Smooth muscle cell (in vitro differentiated cells): ENCODE results near the gene HAT1. TPM values are rescaled to one million over a fixed set of nuclear protein-coding genes. Genes with fewer than 3 reads are reported as not detected.

Experiments used
- DNase-seq: peaks from one replicate; lab custom pipeline; 2025; ENCODE audit not compliant: unreplicated experiment; lab: John Stamatoyannopoulos, UW
- H2AFZ ChIP-seq: fragments of 200-600 bp; sonication (generic); 2 replicates; pipeline ENCODE4 v1.6.0; 2016; ENCODE audit warnings: antibody characterized with exemption, low read depth, mild to moderate bottlenecking
- H3F3A ChIP-seq: fragments of 200-600 bp; sonication (generic); 2 replicates; pipeline ENCODE4 v1.6.0; 2017; ENCODE audit warnings: antibody characterized with exemption, low read depth
- H3K27ac ChIP-seq: fragments of 200-600 bp; sonication (generic); 2 replicates; pipeline ENCODE4 v1.5.1; 2016; ENCODE audit warnings: low read depth, mild to moderate bottlenecking
- H3K27me3 ChIP-seq: fragments of 200-600 bp; sonication (generic); 2 replicates; pipeline ENCODE4 v1.6.1; 2016; ENCODE audit warnings: low read depth, mild to moderate bottlenecking
- H3K36me3 ChIP-seq: fragments of 200-600 bp; sonication (generic); 2 replicates; pipeline ENCODE4 v1.5.1; 2016; ENCODE audit warnings: low read depth
- H3K4me1 ChIP-seq: fragments of 200-600 bp; sonication (generic); 2 replicates; pipeline ENCODE4 v1.5.1; 2016; ENCODE audit warnings: low read depth
- H3K4me2 ChIP-seq: fragments of 200-600 bp; sonication (generic); 2 replicates; pipeline ENCODE4 v1.6.0; 2016; ENCODE audit warnings: mild to moderate bottlenecking
- H3K4me3 ChIP-seq: fragments of 200-600 bp; sonication (generic); 2 replicates; pipeline ENCODE4 v1.5.1; 2016; ENCODE audit warnings: mild to moderate bottlenecking
- H3K79me2 ChIP-seq: fragments of 200-600 bp; sonication (generic); 2 replicates; pipeline ENCODE4 v1.6.0; 2016; ENCODE audit warnings: low read depth, mild to moderate bottlenecking
- H3K9ac ChIP-seq: fragments of 200-600 bp; sonication (generic); 2 replicates; pipeline ENCODE4 v1.6.0; 2016; ENCODE audit warnings: low read depth
- H3K9me3 ChIP-seq: fragments of 200-600 bp; sonication (generic); replicated peaks from 2 replicates; pipeline ENCODE4 v1.5.1; 2016; ENCODE audit warnings: low read depth
- H4K20me1 ChIP-seq: fragments of 200-600 bp; sonication (generic); 2 replicates; pipeline ENCODE4 v1.6.0; 2016; ENCODE audit warnings: low read depth
- WGBS: methylation state at CpG from one replicate; pipeline ENCODE4 v1.1.7; 2016; ENCODE audit warnings: low lambda C conversion rate; 5-methylcytosine and 5-hydroxymethylcytosine counted together
- polyA plus RNA-seq: library from polyadenylated mRNA; unstranded; fragments of >200 nt; fragmentation: Nextera tagmentation; extraction: Ambion mirVana; gene quantifications from 2 replicates; pipeline ENCODE4 v1.2.1, GENCODE V29; 2016
- total RNA-seq: library from RNA; depleted of rRNA; stranded (reverse); fragments of >200 nt; gene quantifications from 2 replicates; pipeline ENCODE4 v1.2.3, GENCODE V29; 2014
- TF ChIP-seq, protein P1 (sequence below): fragments of 200-600 bp; sonication (generic); IDR thresholded peaks from 2 replicates; pipeline ENCODE4 v1.5.1; 2017; ENCODE audit warnings: borderline replicate concordance, mild to moderate bottlenecking, antibody characterized with exemption; ENCODE audit not compliant: insufficient read depth, poor library complexity, severe bottlenecking

HAT1 gene
- total and polyA plus RNA-seq, 2 experiments from 2014 or later, result 59.1 to 65.7 TPM

DNA sequence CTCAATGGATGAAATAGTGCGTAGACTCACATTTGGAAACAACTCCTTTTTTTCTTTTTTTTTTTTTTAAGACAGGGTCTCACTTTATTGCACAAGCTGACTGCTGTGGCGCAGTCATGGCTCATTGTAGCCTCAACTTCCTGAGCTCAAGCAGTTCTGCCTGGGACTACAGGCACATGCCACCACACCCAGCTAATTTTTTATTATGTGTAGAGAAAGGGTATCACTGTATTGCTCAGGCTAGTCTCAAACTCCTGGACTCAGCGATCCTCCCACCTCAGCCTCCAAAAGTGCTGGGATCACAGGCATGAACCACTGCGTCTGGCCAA, 17.4 kb downstream of the HAT1 start:
- peaks cover 81% of the 10 kb centered on the region for H4K20me1 ChIP-seq
- H3K9me3 ChIP-seq, result no peaks in the 10 kb centered on the region
- peaks cover 78% of the 10 kb centered on the region for H3K79me2 ChIP-seq
- 87% methylated on average over 4 of the region's 4 CpGs for WGBS
- H3K27me3 ChIP-seq, result no peaks in the 10 kb centered on the region
- H2AFZ ChIP-seq, result no peak overlapping the region
- H3K36me3 ChIP-seq, result no peaks in the 10 kb centered on the region
- H3K4me1 ChIP-seq, result no peaks in the 10 kb centered on the region
- H3F3A ChIP-seq, result no peaks in the 10 kb centered on the region
- H3K9ac ChIP-seq, result no peak overlapping the region
- DNase-seq, result no peak
- TF ChIP-seq, protein P1, sequence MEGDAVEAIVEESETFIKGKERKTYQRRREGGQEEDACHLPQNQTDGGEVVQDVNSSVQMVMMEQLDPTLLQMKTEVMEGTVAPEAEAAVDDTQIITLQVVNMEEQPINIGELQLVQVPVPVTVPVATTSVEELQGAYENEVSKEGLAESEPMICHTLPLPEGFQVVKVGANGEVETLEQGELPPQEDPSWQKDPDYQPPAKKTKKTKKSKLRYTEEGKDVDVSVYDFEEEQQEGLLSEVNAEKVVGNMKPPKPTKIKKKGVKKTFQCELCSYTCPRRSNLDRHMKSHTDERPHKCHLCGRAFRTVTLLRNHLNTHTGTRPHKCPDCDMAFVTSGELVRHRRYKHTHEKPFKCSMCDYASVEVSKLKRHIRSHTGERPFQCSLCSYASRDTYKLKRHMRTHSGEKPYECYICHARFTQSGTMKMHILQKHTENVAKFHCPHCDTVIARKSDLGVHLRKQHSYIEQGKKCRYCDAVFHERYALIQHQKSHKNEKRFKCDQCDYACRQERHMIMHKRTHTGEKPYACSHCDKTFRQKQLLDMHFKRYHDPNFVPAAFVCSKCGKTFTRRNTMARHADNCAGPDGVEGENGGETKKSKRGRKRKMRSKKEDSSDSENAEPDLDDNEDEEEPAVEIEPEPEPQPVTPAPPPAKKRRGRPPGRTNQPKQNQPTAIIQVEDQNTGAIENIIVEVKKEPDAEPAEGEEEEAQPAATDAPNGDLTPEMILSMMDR, result no peak
- no peak overlapping the region for H3K4me2 ChIP-seq
- H3K4me3 ChIP-seq, result no peak overlapping the region
- H3K27ac ChIP-seq, result no peak overlapping the region

DNA sequence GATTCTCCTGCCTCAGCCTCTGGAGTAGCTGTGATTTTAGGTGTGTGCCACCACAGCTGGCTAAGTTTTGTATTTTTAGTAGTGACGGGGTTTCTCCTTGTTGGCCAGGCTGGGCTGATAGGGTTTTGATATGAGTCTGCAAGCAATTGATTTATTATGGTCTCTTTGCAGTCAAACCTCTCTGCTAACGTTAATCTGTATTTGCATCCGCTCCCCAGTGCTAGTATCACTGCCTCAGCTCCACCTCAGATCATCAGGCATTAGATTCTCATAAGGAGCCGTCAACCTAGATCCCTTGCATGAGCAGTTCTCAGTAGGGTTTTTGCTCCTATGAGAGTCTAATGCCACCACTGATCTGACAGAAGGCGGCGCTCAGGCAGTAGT, 19.0 kb downstream of the HAT1 start:
- peaks cover 81% of the 10 kb centered on the region for H4K20me1 ChIP-seq
- H3F3A ChIP-seq, result no peaks in the 10 kb centered on the region
- H3K27ac ChIP-seq, result no peak overlapping the region
- H3K36me3 ChIP-seq, result no peaks in the 10 kb centered on the region
- H3K27me3 ChIP-seq, result no peaks in the 10 kb centered on the region
- TF ChIP-seq, protein P1, result no peak
- WGBS, result 98% methylated on average over 6 of the region's 6 CpGs
- no peak for DNase-seq
- H3K4me1 ChIP-seq, result no peaks in the 10 kb centered on the region
- no peak overlapping the region for H3K9ac ChIP-seq
- peaks cover 76% of the 10 kb centered on the region for H3K79me2 ChIP-seq
- no peak overlapping the region for H3K4me2 ChIP-seq
- H3K4me3 ChIP-seq, result no peak overlapping the region
- no peak overlapping the region for H2AFZ ChIP-seq
- no peaks in the 10 kb centered on the region for H3K9me3 ChIP-seq

DNA sequence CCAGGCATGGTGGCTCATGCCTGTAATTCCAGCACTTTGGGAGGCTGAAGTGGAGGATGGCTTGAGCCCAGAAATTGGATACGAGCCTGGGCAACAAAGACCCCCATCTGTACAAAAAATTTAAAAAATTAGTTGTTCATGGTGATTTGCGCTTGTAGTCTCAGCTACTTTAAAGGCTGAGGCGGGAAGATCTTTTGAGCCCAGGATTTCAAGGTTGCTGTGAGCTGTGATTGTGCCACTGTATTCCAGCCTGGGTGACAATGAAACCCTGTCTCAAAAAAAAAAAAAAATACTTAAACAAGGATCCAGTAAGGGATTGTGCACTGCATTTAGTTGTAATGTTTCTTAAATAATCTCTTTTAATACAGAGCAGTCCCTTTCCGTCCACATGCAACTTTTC, 21.6 kb downstream of the HAT1 start:
- peaks cover 63% of the 10 kb centered on the region for H4K20me1 ChIP-seq
- no peak overlapping the region for H3K27ac ChIP-seq
- TF ChIP-seq, protein P1, result no peak
- H3K9ac ChIP-seq, result no peak overlapping the region
- no peak overlapping the region for H3K4me2 ChIP-seq
- no peak overlapping the region for H3K4me3 ChIP-seq
- no peak overlapping the region for H2AFZ ChIP-seq
- 95% methylated on average over 4 of the region's 4 CpGs for WGBS
- no peaks in the 10 kb centered on the region for H3K9me3 ChIP-seq
- DNase-seq, result no peak
- no peaks in the 10 kb centered on the region for H3K36me3 ChIP-seq
- H3F3A ChIP-seq, result no peaks in the 10 kb centered on the region
- peaks cover 68% of the 10 kb centered on the region for H3K79me2 ChIP-seq
- H3K4me1 ChIP-seq, result no peaks in the 10 kb centered on the region
- H3K27me3 ChIP-seq, result no peaks in the 10 kb centered on the region

DNA sequence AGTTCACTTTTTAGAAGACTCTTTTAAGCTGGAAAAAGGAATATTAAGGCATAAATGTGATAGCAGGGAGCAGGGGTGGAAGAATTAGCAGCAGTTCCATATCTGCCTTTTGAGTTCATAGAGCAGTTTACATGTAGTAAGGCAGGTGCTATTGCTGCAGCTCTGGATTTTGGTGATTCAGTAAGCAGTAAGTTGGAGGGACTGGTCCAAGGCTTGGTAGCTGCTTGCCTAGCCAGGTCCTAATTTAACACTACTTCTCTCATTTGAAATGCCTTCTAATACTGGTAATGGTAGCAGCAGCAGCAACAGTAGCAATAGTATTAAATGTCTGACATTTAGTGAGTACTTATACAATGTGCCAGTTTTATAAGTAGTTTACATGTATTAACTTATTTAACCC, 30.0 kb downstream of the HAT1 start:
- Histone ChIP-seq H4K20me1 (peaks cover 16% of the 10 kb centered on the region), H3K4me1 (no peaks in the 10 kb centered on the region), H2AFZ (no peak overlapping the region), H3F3A (no peaks in the 10 kb centered on the region), H3K27me3 (no peaks in the 10 kb centered on the region), H3K4me3 (no peak overlapping the region), H3K36me3 (no peaks in the 10 kb centered on the region), H3K4me2 (no peak overlapping the region), H3K27ac (no peak overlapping the region), H3K9ac (no peak overlapping the region), H3K9me3 (no peaks in the 10 kb centered on the region), H3K79me2 (peaks cover 12% of the 10 kb centered on the region)
- no peak for DNase-seq
- TF ChIP-seq, protein P1, result no peak
